ENCODE measurements around the gene PRMT5.
"Not testable (repeated sequence)": the region's sequence is repeated elsewhere in the genome, so short reads cannot be mapped to it uniquely, and the experiment has no call there.

The PRMT5 gene

DNA sequence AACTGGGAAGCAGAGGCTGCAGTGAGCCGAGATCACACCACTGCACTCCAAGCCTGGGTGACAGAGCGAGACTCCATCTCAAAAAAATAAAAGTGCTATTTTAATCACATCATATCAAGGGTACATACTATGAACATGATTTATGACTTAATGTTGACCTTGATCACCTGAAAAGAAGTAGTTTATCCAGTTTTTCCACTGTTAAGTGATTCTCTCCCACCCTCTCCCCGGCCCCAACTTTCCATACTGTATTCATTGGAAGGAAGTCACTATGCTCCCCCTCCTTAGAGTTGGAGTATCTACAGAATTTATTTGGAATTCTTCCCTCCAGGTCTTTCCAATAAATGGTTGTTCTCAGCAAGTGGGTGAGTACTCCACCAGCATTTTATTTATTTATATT lies 3.0 kb upstream of the PRMT5 start:
- DNase-seq (ENCODE audit: low read depth), result no peak

DNA sequence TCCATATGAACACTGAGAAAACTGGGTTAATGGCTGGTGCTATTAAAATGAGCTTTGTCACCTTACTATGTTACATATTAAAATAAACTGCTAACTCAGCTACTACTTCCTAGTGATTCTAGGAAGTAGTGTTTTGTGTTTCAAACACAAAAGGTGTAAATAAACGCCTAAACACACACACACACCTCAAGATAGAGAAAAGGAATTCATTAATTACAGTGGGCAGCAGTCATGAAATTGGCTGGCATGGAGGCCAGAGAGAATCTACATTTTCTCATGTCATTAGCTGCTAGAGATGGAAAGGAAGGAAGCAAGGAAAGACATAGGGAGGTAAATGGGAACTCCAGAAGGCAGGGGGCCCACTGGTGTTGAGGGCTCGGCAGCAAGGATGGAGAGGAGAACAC lies 787 bp upstream of the PRMT5 start:
- DNase-seq (ENCODE audit: low read depth), result no peak

DNA sequence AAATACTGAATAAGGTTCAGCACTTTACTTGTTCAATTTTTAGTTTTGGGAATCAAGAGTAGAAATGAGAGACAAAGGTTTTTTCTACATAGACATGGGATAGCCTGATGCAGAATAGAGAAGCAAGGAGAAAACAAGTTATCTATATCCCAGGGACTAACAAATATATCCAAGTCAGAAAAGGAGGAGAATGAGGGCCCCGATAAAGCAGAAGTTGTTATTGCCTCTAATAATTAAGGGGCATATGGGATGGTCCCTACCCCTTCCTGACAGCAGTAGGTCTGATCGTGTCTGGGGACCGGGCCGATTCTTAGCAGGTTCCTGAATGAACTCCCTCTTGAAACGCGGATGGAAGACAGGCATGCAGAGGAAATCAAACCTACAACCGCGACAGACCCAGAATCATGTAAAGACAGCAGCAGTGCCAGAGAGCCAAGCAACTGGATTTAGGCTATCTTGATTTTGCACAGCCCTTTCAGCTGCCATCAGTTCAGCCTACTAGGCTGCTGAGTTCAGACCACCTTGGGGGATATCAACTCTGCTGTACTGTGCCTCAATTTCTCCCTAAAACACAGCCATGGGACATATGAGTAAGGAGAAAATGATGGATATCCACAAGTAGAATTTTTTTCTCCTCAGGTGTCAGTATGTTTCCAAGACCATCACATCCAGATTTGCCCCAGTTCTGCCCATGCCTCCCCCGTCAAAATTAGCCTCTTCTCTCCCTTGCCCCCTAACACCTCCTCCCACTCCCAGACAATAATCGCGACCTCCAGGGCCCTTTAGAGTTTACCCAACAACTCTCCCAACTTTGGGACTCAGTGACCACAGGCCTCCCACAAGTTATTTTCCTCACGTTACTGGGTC lies 706 bp downstream of the PRMT5 start:
- no peak for DNase-seq (ENCODE audit: low read depth)

DNA sequence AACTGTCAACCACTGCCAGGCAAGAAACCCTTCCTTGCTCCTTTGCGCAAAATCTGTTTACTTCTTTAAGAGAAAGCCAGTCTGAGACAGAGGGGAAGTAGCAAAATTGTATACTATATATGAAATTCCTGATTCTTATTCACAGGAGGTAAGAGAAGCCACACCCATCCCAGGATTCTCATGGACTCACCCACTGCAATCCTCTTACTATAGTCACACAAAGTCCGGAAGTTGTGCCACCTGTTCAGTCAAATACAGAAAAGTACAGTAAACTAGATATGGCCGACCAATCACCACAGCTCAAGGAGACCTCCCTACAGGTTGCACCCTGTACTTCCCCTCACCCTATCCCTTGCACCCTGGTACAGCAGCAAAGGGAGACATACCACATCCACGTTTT lies 2.9 kb downstream of the PRMT5 start:
- DNase-seq (ENCODE audit: low read depth), result no peak

DNA sequence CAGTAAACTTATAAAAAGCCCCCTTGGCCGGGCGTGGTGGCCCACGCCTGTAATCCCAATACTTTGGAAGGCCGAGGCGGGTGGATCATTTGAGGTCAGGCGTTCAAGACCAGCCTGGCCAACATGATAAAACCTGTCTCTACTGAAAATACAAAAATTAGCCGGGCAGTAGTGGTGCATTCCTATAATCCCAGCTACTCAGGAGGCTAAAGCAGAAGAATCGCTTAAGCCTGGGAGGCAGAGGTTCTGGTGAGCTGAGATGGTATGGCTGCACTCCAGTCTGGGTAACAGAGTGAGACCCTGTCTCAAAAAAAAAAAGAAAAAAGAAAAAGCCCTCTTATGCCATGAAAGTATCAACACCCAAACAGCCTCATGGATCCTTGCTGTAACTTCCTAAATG lies 3.7 kb downstream of the PRMT5 start:
- no peak for DNase-seq (ENCODE audit: low read depth)

DNA sequence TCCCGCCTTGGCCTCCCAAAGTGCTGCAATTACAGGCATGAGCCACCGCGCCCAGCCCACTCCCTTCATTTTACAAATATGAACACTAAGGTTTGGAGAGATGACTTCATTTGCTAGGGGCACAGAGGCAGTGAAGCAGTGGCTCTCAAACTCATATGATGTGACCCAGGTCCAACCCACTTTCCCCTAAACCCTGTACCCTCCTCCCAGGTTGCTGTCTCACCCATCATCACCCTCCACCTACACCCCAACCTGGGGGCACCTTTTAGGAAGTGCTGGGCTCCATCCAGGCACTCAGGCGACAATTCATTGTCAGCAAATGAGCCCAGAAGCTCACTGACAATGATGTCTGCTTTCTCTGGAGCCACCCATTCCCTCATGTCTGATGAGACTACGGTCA lies 5.4 kb downstream of the PRMT5 start:
- DNase-seq (ENCODE audit: low read depth), result no peak

DNA sequence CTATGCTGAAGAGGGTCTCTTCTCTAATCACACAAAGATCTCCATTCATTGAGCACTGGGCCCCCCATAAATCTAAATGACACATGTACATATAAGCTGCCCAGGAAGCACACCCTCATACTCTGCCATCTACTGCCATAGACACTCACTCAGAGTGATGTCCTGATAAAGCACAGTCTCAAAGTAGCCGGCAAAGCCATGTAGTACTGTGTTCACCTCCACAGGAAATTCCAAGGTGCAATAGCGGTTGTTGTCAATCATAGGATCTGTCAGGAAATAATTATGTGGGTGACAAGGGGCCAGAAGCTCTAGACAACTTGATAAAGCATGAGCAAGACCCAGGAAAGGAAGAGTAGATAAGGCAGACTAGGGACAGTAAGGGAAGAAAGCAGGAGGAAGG lies 6.9 kb downstream of the PRMT5 start:
- DNase-seq (ENCODE audit: low read depth), result no peak

DNA sequence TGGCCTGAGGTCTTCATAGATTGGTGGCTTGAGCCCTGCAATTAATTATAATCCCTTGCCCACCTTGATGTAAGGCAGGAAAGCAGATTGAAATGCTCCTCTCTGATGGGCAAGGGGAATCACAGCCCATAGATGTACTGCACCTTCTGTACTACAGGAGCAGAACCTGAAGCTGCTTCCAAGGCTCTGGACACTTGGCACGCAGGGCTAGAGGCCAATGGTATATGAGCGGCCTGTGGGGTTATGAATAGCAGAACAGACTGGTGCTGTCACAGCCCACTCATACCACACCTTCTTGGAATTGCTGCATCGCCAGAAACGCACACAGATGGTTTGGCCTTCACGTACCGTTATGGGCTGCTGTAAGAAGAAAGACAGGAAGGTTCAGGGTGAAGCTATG lies 8.5 kb downstream of the PRMT5 start:
- no peak for DNase-seq (ENCODE audit: low read depth)

DNA sequence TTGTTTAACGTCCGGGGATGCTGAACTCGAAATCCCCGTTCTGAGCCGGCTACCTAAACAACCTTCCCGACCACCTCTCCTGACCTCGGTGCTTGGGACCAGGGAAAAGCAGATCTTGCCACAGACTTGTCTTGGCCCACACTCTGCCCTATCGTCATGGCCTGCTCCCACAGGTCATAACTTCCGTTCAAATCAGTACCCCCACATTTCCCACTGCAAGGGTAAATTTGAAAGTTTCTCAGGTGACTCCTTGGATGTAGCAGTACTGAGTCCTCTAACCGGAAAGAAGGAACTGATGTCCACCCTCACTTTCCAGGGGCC lies 9.6 kb downstream of the PRMT5 start:
- no peak for DNase-seq (ENCODE audit: low read depth)

DNA sequence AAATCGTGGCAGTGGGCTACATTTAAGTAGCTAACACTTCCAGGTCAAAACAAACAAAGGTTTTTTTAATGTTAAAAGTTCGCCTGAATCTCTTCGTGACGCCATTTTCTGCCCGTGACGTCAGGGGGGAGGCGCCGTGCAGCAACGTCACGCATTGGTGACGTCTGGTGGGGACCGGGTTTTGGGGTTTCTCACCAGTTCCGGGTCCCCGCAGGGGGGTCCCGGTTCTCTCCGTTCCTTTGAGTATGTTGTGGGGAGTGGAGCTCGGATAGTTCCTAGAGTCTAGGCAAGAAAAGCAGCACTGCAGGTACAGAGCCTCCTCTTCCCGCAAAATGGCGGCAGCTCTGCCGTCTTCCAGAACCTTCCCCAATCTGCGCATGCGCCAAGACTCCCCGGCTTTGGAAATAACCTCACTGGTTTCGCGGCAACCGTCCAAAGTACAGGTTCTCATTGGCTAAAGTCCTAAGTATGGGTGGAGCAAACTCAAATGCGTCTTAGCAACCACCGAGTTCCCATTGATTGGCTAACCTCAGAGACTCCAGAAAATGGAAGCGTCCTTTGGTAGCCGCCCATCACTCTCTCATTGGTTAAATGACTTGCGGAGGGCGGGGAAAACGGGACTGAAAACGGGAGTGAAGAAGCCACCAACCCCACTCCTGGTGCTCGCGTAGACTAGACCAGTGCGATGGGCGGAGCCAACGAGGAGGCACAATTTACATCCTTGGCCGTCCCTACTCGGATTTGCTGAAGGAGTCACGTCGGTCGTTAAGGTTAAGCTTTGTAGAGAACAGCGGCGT lies 10.2 kb downstream of the PRMT5 start, which contains the start of gene RBM23:
RBM23 (minus strand) TSS at position 346 of the 797 bp plus-strand sequence.
- DNase-seq (ENCODE audit: low read depth), result peak; percentile 99

DNA sequence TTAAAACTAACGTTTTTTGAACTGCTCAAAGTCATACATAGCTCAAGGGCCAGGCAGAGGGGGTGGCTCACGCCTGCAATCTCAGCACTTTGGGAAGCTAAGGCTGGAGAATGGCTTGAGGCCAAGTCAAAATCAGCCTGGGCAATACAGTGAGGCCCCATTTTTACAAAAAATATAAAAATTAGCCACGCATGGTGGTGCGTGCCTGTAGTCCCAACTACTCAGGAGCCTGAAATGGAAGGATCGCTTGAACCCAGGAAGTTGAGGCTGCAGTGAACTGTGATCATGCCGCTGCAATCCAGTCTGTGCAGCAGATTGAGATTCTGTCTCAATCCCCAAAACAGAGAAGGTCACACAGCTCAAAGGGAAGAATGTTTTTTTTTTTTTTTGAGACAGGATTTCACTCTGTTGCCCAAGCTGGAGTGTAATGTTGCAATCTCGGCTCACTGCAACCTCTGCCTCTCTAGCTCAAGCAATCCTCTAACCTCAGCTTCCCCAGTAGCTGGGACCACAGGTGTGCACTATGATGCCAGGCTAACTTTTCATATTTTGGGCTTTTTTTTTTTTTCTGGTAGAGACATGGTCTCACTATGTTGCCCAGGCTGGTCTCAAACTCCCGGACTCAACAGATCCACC lies 13.2 kb downstream of the PRMT5 start:
- DNase-seq (ENCODE audit: low read depth), result no peak

DNA sequence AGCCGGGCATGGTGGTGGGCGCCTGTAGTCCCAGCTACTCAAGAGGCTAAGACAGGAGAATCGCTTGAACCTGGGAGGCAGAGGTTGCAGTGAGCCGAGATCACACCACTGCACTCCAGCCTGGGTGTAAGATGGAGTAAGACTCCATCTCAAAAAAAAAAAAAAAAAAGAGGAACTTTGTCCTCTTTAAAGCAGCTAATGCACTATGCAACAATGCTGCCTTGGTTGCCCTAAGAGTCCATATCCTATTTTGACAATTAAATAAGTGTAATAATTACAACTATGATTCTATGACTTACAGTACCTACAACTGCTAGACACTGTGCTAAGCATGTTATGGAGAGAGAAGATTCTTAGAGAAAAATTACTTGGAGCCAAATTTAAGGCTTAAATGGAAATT lies 14.3 kb downstream of the PRMT5 start:
- not testable (repeated sequence) for DNase-seq (ENCODE audit: low read depth)

DNA sequence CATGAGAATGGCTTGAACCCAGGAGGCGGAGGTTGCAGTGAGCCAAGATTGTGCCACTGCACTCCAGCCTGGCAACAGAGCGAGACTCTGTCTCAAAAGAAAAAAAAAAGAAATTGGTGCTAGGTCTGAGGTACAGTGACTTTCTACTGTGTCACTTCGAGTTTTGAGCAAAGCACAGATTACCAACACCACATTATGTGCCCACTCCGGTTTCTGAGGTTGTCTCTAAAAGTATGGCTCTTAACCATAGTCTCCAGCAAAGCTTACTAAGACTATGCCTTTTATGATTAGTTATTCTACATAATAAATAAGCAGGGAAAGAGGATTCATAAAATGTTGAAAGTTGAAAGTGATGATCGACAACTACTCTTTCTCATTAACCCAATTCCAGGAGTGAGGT lies 18.3 kb downstream of the PRMT5 start:
- no peak for DNase-seq (ENCODE audit: low read depth)

DNA sequence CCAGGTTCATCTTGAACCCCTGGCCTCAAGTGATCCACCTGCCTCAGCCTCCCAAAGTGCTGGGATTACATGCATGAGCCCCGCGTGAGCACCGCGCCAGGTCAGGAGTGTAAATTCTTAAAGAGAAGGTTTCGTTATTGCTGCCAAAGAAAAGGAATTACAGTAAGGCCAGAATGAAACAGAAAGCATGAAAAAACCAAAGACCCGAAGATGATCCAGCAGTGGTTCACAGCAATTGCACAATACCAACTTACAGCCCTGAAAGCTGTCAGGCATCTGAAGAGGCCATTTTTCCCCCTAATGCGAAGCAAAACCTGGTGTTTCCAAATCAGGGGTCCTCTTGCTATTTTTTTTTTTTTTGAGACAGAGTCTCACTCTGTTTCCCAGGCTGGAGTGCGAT lies 20.6 kb downstream of the PRMT5 start:
- no peak for DNase-seq (ENCODE audit: low read depth)

DNA sequence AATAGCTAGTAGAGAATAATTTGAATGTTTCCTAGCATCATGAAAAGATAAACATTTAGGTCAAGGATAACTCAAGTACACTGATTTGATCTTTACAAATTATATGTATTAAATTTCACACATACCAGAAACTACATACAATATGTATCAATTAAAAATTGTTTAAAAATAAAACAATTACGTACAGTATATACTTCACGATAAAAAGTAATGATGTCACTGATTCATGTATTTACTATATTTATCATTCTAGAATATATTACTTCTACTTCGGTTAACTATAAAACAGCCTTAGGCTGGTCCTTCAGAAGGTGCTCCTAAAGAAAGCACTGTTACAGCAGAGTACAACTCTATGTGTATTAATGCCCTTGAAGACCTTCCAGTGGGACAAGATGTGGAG lies 21.7 kb downstream of the PRMT5 start:
- DNase-seq (ENCODE audit: low read depth), result no peak

DNA sequence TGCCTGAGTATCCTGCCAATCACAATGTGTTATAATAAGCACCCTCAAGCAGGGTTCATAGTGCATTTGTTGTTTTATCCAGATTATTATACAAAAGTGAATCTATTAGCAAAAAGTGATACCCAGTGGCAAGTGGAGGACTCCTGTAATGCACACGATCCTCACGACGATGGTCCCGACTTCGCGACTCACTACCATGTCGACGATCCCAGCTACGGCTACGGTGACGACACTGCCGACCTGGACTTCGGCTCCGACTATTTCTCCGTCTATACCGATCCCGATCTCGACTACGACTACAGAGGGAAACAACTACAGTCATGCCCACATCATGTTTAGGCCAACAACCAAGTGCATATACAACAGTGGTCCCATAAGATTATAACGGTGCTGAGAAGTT lies 23.1 kb downstream of the PRMT5 start:
- DNase-seq (ENCODE audit: low read depth), result no peak

DNA sequence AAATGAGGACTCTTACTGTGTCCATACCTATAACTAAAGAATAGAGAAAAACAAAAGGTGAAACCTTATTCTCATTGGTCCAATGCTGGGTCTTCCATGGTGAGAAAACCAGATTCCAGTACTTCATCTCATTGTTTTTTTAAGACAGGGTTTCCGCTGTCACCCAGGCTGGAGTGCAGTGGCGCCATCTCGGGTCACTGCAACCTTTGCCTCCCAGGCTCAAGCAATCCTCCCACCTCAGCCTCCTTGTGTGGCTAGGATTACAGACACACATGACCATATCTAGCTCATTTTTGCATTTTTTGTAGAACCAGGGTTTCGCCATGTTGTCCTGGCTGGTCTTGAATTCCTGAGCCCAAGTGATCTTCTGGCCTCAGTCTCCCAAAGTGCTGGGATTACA lies 23.5 kb downstream of the PRMT5 start:
- no peak for DNase-seq (ENCODE audit: low read depth)

DNA sequence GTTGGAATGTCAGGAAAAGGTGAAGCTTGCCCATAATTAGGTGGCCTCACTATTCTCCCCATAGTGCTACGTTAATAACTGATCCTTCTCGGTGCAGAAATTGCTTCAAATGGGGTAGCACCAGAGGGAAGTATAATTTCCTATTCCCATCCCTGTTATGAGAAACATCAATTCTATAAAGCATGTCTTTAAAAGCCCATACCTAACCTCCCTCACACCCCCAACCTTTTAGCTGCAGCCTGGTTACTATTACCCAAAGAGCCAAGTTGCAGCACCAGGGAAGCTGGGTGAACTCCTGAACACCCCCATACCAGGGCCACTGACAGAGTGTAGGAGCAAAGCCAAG lies 25.5 kb downstream of the PRMT5 start:
- no peak for DNase-seq (ENCODE audit: low read depth)

DNA sequence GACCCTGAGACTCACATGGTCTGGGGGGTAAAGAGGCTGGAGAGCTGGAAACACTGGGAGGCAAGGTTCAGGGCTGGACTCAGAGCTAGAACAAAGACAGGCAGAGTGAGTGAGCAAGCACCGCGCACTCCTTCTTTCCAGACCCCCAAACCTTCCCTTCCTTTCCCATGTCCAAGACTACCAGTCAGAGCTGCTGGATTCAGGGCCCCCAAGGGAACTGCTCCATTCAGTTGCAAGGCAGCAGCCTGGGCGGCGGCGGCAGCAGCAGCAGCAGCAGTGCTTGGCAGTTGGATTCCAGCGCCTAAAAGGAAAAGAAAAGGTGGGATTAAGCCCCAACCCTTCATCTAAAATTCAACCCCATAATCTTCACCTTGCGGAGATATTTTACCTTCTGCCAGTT lies 27.4 kb downstream of the PRMT5 start:
- DNase-seq (ENCODE audit: low read depth), result no peak

DNA sequence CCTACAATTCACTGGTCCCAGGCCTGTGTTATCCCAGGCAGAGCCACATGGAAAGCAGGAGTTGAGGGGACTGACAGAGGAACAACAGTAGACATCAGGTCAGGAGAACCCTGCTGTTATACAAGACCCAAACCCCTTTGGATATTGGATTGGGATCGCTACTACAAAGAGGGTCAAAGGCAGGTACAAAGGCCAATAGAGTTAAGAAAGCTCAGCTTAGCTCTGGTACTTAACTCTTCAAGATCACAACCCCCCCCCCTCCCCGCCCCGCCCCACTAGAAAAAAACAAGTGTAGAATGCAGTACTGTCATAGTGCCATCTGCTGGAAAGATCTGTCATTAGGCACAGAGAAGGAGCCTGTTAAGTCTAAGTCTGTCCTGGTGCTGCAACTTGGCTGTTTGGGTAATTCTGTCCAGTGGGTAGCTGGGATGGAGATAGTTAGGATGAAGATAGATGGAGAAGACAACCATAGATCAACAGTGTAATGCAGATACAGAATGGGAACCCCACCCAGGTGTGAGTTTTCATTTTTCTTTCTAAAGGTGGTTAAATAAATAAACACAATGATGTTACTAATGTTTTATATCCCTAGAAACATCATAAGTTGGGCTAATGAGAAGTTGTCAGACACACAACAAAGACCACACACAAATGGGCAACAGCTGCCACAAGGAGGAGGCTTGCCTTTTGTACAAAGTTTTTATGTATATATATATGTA lies 28.9 kb downstream of the PRMT5 start:
- peak; percentile 24 for DNase-seq (ENCODE audit: low read depth)

DNA sequence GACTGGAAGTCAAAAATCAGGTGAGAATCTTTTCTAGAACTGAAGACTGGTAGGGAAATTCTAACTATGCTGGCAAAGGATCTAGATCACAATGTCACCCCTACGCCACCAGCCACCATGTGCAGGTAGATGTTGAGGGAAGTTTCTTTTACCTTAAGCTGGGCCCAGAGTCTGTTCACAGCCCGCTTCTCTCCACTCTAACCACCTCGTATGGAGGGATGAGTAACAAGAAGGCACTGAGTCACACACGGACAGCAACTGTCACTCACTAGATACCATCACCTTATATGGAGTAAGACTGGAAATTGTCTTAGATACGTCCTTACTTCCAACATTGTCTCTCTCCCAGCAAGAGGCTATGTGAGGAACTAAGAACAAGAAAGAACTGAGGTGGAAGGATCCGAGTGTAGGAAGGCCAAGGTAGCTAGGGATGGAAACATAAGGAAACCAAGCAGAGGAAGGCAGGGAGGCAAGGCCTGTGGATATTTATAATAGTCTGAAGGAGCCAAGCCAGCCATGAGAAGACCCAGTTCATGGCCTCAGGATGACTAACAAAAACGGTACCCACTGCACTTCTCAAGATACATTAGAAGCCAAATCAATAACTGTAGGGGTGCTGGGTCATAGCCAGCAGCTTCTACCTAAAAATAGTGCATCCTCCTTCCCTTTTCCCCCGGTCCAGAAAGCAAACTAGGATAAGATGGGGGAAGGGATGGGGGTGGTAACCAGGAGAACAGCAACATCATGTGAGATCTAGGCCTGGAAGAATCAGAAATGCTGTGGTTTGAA lies 30.7 kb downstream of the PRMT5 start:
- DNase-seq (ENCODE audit: low read depth), result no peak

DNA sequence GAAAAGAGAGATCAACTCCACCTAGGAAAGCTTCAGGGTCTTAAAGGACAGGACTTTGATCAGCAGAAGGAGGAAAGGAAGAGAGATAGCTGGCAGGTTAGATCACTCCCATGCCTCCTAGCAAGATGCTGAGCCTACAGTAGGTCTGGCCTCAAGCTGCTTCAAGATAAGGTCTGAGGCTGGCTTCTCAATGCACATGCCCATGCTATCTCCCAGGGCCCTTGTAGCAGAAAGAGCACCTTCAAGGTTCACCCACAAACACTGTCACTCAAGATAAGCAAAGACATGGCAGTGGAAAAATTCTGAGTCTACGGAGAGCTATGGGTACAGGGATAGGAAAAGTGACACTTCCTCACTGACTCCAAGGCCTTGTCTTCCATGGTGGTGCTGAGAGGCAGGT lies 31.8 kb downstream of the PRMT5 start:
- DNase-seq (ENCODE audit: low read depth), result no peak
